Bronchial epithelial cell (primary cell): ENCODE data around the gene SEC14L6. TPM values are rescaled to one million over a fixed set of nuclear protein-coding genes. Genes with fewer than 3 reads are reported as not detected.

ENCODE experiments used
- DNase-seq: peaks from one replicate; pipeline ENCODE4 v3.0.0-alpha.2; 2010; ENCODE audit warnings: low read depth
- FAIRE-seq: peaks from 2 replicates; lab custom pipeline; 2011; peaks lifted over from hg19 to GRCh38; lab: Jason Lieb, UNC
- H3K27me3 ChIP-seq: 2 replicates; pipeline ENCODE4 v1.5.1; 2011; ENCODE audit warnings: low read length; ENCODE audit not compliant: control insufficient read depth, insufficient read depth
- H3K36me3 ChIP-seq: 2 replicates; pipeline ENCODE4 v1.5.1; 2011; ENCODE audit warnings: low read length; ENCODE audit not compliant: control insufficient read depth, insufficient read depth
- H3K4me3 ChIP-seq: 2 replicates; pipeline ENCODE4 v1.5.1; 2011; ENCODE audit warnings: mild to moderate bottlenecking, low read depth, low read length, control low read depth
- CTCF ChIP-seq: IDR thresholded peaks from 2 replicates; pipeline ENCODE4 v1.5.1; 2011; ENCODE audit warnings: mild to moderate bottlenecking, moderate library complexity, low read length, control low read depth, inconsistent platforms; ENCODE audit not compliant: insufficient read depth, severe bottlenecking
- total RNA-seq: library from RNA; depleted of rRNA; stranded (reverse); fragments of >200 nt; gene quantifications from 2 replicates; pipeline ENCODE4 v1.2.1, GENCODE V29; 2014

Gene SEC14L6
- total RNA-seq, 1 donor from 2014 or later = not detected

GRCh38 chr22:30491381-30491780, 55.2 kb downstream of the SEC14L6 start:
- H3K27me3 ChIP-seq = peaks cover 1% of the 10 kb centered on the region
- no peak for TF ChIP-seq CTCF
- H3K36me3 ChIP-seq = no peaks in the 10 kb centered on the region
- DNase-seq = no peak
- FAIRE-seq = no peak
- no peak overlapping the region for H3K4me3 ChIP-seq

DNA sequence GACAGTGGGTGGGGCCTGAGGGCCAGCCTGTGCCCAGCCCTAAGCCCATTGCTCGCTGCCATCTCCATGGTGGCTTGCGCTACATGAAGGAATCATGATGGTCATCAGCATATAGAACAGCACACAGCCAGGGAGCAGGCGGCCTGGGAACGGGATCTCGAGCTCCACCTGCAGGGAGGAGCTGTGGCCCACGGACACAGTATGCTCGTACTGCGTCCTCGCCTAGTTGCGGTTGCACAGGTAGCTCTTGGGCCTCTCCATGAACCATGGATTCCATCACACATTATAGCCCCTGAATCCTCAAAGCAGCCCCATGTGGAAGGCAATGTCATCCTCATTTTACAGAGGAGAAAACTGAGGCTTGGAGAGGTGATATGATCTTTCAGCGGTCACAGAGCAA, 56.1 kb downstream of the SEC14L6 start:
- no peak for DNase-seq
- peaks cover 1% of the 10 kb centered on the region for H3K27me3 ChIP-seq
- no peak for FAIRE-seq
- peak; percentile 24 for TF ChIP-seq CTCF
- H3K36me3 ChIP-seq = no peaks in the 10 kb centered on the region
- H3K4me3 ChIP-seq = no peak overlapping the region

DNA sequence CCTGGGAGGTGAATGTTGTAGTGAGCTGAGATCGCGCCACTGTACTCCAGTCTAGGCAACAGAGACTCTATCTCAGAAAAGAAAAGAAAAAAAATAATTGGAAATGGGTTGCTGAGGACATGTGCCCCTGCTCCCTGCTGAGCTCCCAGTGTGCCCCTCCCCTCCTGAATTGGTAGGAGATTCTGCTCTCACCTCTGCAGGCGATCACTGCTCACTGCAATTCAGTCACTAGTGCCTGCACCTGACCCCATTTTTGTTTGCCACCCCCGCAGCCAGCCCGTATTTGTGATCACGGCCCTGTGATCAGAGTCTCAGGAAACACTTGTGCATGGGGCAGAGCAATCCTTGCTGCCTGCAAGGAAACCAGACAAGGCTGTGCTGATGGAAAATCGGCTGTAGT, 58.4 kb downstream of the SEC14L6 start:
- FAIRE-seq = no peak
- H3K36me3 ChIP-seq = no peaks in the 10 kb centered on the region
- DNase-seq = no peak
- TF ChIP-seq CTCF = no peak
- H3K4me3 ChIP-seq = no peak overlapping the region
- H3K27me3 ChIP-seq = peaks cover 1% of the 10 kb centered on the region

DNA sequence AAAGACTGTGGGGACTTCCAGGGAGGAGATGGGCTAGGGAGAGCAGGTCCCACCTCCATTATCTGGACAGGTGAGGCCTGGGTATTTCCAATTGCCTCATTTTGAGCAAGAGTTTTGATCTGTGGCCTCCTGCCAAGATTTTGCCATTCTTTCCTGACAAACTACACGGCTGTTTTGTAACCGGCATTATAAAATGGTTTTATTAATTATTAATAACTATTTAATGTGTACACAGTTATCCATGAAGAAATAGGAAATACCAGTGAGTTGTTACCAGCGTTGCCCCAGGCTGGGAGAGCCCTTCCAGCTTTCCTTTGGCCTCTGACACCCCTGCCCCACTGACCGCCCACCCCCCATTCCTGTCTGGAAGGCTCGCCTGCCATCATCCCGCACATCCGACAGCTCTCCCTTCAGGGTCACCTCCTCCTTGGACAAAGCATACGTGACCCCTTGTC, 59.9 kb downstream of the SEC14L6 start:
- TF ChIP-seq CTCF = no peak
- no peak for FAIRE-seq
- Histone ChIP-seq H3K36me3 (no peaks in the 10 kb centered on the region), H3K4me3 (no peak overlapping the region), H3K27me3 (peaks cover 1% of the 10 kb centered on the region)
- DNase-seq = peak; percentile 4

DNA sequence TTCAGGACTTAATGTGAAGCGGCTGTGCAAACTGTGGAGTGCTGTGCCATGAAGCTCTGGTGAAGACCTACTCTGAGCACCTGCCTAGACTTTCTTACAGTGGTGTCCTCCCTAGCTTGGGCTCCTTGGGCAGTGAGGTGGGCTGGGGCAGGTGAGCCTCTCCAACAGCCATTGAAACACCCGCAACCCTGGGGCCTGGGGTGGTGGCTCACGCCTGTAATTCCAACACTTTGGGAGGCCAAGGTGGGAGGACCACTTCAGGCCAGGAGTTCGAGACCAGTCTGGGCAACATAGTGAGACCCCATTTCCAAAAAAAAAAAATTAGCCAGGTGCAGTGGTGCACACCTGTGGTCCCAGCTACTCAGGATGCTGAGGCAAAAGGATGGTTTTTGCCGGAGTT, 60.4 kb downstream of the SEC14L6 start:
- H3K4me3 ChIP-seq = no peak overlapping the region
- DNase-seq (no peak), FAIRE-seq (no peak)
- peaks cover 1% of the 10 kb centered on the region for H3K27me3 ChIP-seq
- TF ChIP-seq CTCF = no peak
- no peaks in the 10 kb centered on the region for H3K36me3 ChIP-seq

- Histone ChIP-seq H3K27me3 (peaks cover 1% of the 10 kb centered on the region), H3K36me3 (no peaks in the 10 kb centered on the region), H3K4me3 (no peak overlapping the region)
- FAIRE-seq = peak; percentile 92
- peak; percentile 23 for DNase-seq
- peak; percentile 98 for TF ChIP-seq CTCF
Observed at GRCh38 chr22:30485362-30485988, 61.1 kb downstream of the SEC14L6 start.
